ENCODE data around the gene HEXD. TPM values are rescaled to one million over a fixed set of nuclear protein-coding genes. Genes with fewer than 3 reads are reported as not detected.

HEXD gene
- total and polyA plus RNA-seq, 2 donors (not counting 3 experiments of a cell fraction or from before 2014, with no cell fraction given), result 12.9 to 18.6 TPM

- ChIA-PET POLR2A (no interaction called here), CTCF (no interaction called here)
- FAIRE-seq, result no peak
- dilution Hi-C loops (cut with MboI; ENCODE audit: extremely low pct_ligation_motif_present, low sequenced_read_pairs) (no loop called here), intact Hi-C loops (cut with micrococcal nuclease) (no loop called here)
- TF ChIP-seq JUN (IDR thresholded peaks at IDR 0.05; ENCODE audit: borderline replicate concordance, insufficient read depth, insufficient read length, low read depth), result no peak
- no peak for TF ChIP-seq GATA2 (IDR thresholded peaks at IDR 0.05; ENCODE audit: insufficient read depth, insufficient read length, low read depth, low read length)
- no peak for TF ChIP-seq FOS (IDR thresholded peaks at IDR 0.05; ENCODE audit: borderline replicate concordance, insufficient read depth, low read length)
- TF ChIP-seq CTCF (IDR thresholded peaks at IDR 0.05; ENCODE audit: extremely low read depth in 1 of 2, insufficient read depth in 1 of 2, low read depth in 1 of 2, low read length in 2 of 2), result no peak
- TF ChIP-seq POLR2AphosphoS5 (IDR thresholded peaks at IDR 0.05; ENCODE audit: insufficient read depth, low read depth, low read length), result no peak
- TF ChIP-seq POLR2A (IDR thresholded peaks at IDR 0.05; ENCODE audit: low read depth, low read length), result no peak
- no peak for TF ChIP-seq EZH2 (IDR thresholded peaks at IDR 0.05; ENCODE audit: borderline replicate concordance, low read depth, low read length, severe bottlenecking)
- TF ChIP-seq MYC (IDR thresholded peaks at IDR 0.05; ENCODE audit: low read depth, low read length), result no peak
- TF ChIP-seq, protein P1, sequence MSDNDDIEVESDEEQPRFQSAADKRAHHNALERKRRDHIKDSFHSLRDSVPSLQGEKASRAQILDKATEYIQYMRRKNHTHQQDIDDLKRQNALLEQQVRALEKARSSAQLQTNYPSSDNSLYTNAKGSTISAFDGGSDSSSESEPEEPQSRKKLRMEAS (IDR thresholded peaks at IDR 0.05; ENCODE audit: insufficient read depth, insufficient read length), result no peak
- Histone ChIP-seq H3K9ac (replicated peaks; ENCODE audit: extremely low read depth, insufficient read depth, low read length) (no peak overlapping the region), H3K9me1 (replicated peaks; ENCODE audit: control insufficient read depth, extremely low read depth, insufficient read depth, low read length) (no peaks in the 10 kb centered on the region), H4K20me1 (replicated peaks; ENCODE audit: control insufficient read depth, extremely low read depth, insufficient read depth, low read length) (no peaks in the 10 kb centered on the region), H3K4me1 (ENCODE audit: control insufficient read depth, extremely low read depth, insufficient read depth, low read length) (no peaks in the 10 kb centered on the region), H3K36me3 (ENCODE audit: control insufficient read depth in 2 of 2, extremely low read depth in 1 of 2, insufficient read depth in 2 of 2, low read length in 2 of 2) (no peaks in the 10 kb centered on the region), H3K4me2 (ENCODE audit: insufficient read depth, low read length) (no peak overlapping the region), H3K4me3 (replicated peaks in 1 of 3; ENCODE audit: insufficient read depth in 1 of 3, low read depth in 1 of 3, low read length in 3 of 3) (no peak overlapping the region), H3K27me3 (ENCODE audit: control insufficient read depth in 2 of 2, insufficient read depth in 2 of 2, low read length in 2 of 2) (peaks cover 26 to 28% of the 10 kb centered on the region in 2 experiments), H3K27ac (ENCODE audit: insufficient read depth, low read depth, low read length) (no peak overlapping the region), H2AFZ (ENCODE audit: low read depth, low read length) (no peak overlapping the region), H3K9me3 (replicated peaks; ENCODE audit: control insufficient read depth, insufficient read depth, low read length) (no peaks in the 10 kb centered on the region), H3K79me2 (ENCODE audit: control insufficient read depth, insufficient read depth, low read length) (no peaks in the 10 kb centered on the region)
- DNase-seq (ENCODE audit: low read depth, low spot score), result no peak
- BruUV-seq (replicated peaks), result no TSS peak
Measured at GRCh38 chr17:82375359-82376041, 42.6 kb upstream of the HEXD start.

Measured in endothelial cell of umbilical vein (primary cell).